BLaER1 treated with 17β-estradiol and CSF1 and Interleukin-3, amounts not matched to agents 10 nM and 100 nM (cell line): ENCODE measurements around the gene BAIAP3.

Experiments
- H3K27ac ChIP-seq, 11 experiments: shearing (Covaris generic); formaldehyde crosslinking; 2 replicates each; pipeline ENCODE4 v1.8.1; 2022
- H3K27me3 ChIP-seq, 11 experiments: shearing (Covaris generic); formaldehyde crosslinking; 2 replicates each; pipeline ENCODE4 v1.8.1; 2022
- H3K36me3 ChIP-seq, 11 experiments: shearing (Covaris generic); formaldehyde crosslinking; 2 replicates each; pipeline ENCODE4 v1.8.1; 2022
- H3K4me1 ChIP-seq, 10 experiments: shearing (Covaris generic); formaldehyde crosslinking; 2 replicates each; pipeline ENCODE4 v1.8.1; 2022
- H3K4me2 ChIP-seq, 11 experiments: shearing (Covaris generic); formaldehyde crosslinking; 2 replicates each; pipeline ENCODE4 v1.8.1; 2022
- H3K4me3 ChIP-seq, 10 experiments: shearing (Covaris generic); formaldehyde crosslinking; 2 replicates each; pipeline ENCODE4 v1.8.1; 2022
- H3K9ac ChIP-seq, 11 experiments: shearing (Covaris generic); formaldehyde crosslinking; 2 replicates each; pipeline ENCODE4 v1.8.1; 2022
- H3K9me3 ChIP-seq, 11 experiments: shearing (Covaris generic); formaldehyde crosslinking; replicated peaks in 1 of 11; 2 replicates each; pipeline ENCODE4 v1.8.1; 2022
- H4K20me1 ChIP-seq, 11 experiments: shearing (Covaris generic); formaldehyde crosslinking; 2 replicates each; pipeline ENCODE4 v1.8.1; 2022
- Cebpa-rat ChIP-seq, 11 experiments: shearing (Covaris generic); IDR thresholded peaks; 2 replicates each; pipeline ENCODE4 v1.8.1; 2022

The BAIAP3 gene

GRCh38 chr16:1297018-1297696 is 36.3 kb upstream of the BAIAP3 start:
- TF ChIP-seq Cebpa-rat (IDR thresholded peaks at IDR 0.05) = no peak
- H3K36me3 ChIP-seq = no peaks in the 10 kb centered on the region
- H3K4me3 ChIP-seq = no peak overlapping the region
- no peak overlapping the region for H3K9ac ChIP-seq
- H3K27me3 ChIP-seq = no peaks in the 10 kb centered on the region
- H3K9me3 ChIP-seq = no peaks in the 10 kb centered on the region
- H3K27ac ChIP-seq = peak overlapping the region in 8 of 11 experiments; percentile 17 to 59 (median 28); a peak in 10 of 22 replicates
- no peaks in the 10 kb centered on the region for H4K20me1 ChIP-seq
- peak overlapping the region; percentile 6 to 82 (median 45); a peak in 21 of 22 replicates for H3K4me2 ChIP-seq
- H3K4me1 ChIP-seq = peaks cover 32 to 76% (median 66%) of the 10 kb centered on the region in 10 experiments

GRCh38 chr16:1298406-1298805 is 35.0 kb upstream of the BAIAP3 start:
- Histone ChIP-seq H3K27ac (no peak overlapping the region), H3K36me3 (no peaks in the 10 kb centered on the region), H3K4me1 (peaks cover 27 to 80% (median 69%) of the 10 kb centered on the region in 10 experiments), H3K4me3 (no peak overlapping the region), H4K20me1 (no peaks in the 10 kb centered on the region), H3K9ac (no peak overlapping the region), H3K27me3 (no peaks in the 10 kb centered on the region), H3K4me2 (0 out of 22 replicates have a peak overlapping the region, but pooled peaks of 1 of the 11 experiments have one; percentile 59), H3K9me3 (no peaks in the 10 kb centered on the region)
- TF ChIP-seq Cebpa-rat (IDR thresholded peaks at IDR 0.05) = no peak

- H3K36me3 ChIP-seq = no peaks in the 10 kb centered on the region
- peaks cover 28 to 80% (median 69%) of the 10 kb centered on the region in 10 experiments for H3K4me1 ChIP-seq
- no peak overlapping the region for H3K27ac ChIP-seq
- no peaks in the 10 kb centered on the region for H3K27me3 ChIP-seq
- TF ChIP-seq Cebpa-rat (IDR thresholded peaks at IDR 0.05) = no peak
- no peaks in the 10 kb centered on the region for H4K20me1 ChIP-seq
- H3K4me3 ChIP-seq = no peak overlapping the region
- H3K9ac ChIP-seq = no peak overlapping the region
- H3K4me2 ChIP-seq = no peak overlapping the region
- no peaks in the 10 kb centered on the region for H3K9me3 ChIP-seq
Measured at GRCh38 chr16:1299012-1299867, 34.2 kb upstream of the BAIAP3 start.

- Histone ChIP-seq H3K36me3 (no peaks in the 10 kb centered on the region), H4K20me1 (no peaks in the 10 kb centered on the region), H3K4me1 (peaks cover 34 to 79% (median 69%) of the 10 kb centered on the region in 10 experiments), H3K9ac (no peak overlapping the region), H3K4me2 (0 out of 22 replicates have a peak overlapping the region, but pooled peaks of 1 of the 11 experiments have one; percentile 96), H3K27me3 (no peaks in the 10 kb centered on the region), H3K9me3 (no peaks in the 10 kb centered on the region), H3K27ac (no peak overlapping the region), H3K4me3 (no peak overlapping the region)
- no peak for TF ChIP-seq Cebpa-rat (IDR thresholded peaks at IDR 0.05)
Measured at GRCh38 chr16:1299868-1300203, 33.6 kb upstream of the BAIAP3 start.

GRCh38 chr16:1300664-1301476 is 32.6 kb upstream of the BAIAP3 start:
- Histone ChIP-seq H3K27me3 (no peaks in the 10 kb centered on the region), H3K9me3 (no peaks in the 10 kb centered on the region), H3K4me2 (peak overlapping the region; percentile 27 to 96 (median 66)), H4K20me1 (no peaks in the 10 kb centered on the region), H3K27ac (peak overlapping the region in 6 of 11 experiments; percentile 19 to 43 (median 32); a peak in 5 of 22 replicates), H3K4me3 (no peak overlapping the region), H3K36me3 (no peaks in the 10 kb centered on the region), H3K9ac (peak overlapping the region in 7 of 11 experiments; percentile 7 to 33 (median 19); a peak in 7 of 22 replicates), H3K4me1 (peaks cover 43 to 79% (median 75%) of the 10 kb centered on the region in 10 experiments)
- no peak for TF ChIP-seq Cebpa-rat (IDR thresholded peaks at IDR 0.05)

- H3K9ac ChIP-seq = peak overlapping the region in 2 of 11 experiments; percentile 5 to 9; a peak in 2 of 22 replicates
Measured at GRCh38 chr16:1301562-1301961, 31.9 kb upstream of the BAIAP3 start.

GRCh38 chr16:1305823-1306222 is 27.6 kb upstream of the BAIAP3 start:
- peak overlapping the region; percentile 66 to 96 (median 85) for H3K4me2 ChIP-seq
- no peaks in the 10 kb centered on the region for H3K9me3 ChIP-seq
- no peak for TF ChIP-seq Cebpa-rat (IDR thresholded peaks at IDR 0.05)
- H3K4me3 ChIP-seq = peak overlapping the region in 4 of 10 experiments; percentile 9 to 32 (median 19); a peak in 3 of 20 replicates
- peaks cover 31 to 65% (median 63%) of the 10 kb centered on the region in 10 experiments for H3K4me1 ChIP-seq
- peaks cover 10 to 13% (median 11%) of the 10 kb centered on the region in 11 experiments for H4K20me1 ChIP-seq
- H3K27me3 ChIP-seq = no peaks in the 10 kb centered on the region
- peak overlapping the region; percentile 17 to 77 (median 70); a peak in 20 of 22 replicates for H3K9ac ChIP-seq
- H3K36me3 ChIP-seq = peaks cover 0 to 6% (median 3%) of the 10 kb centered on the region in 11 experiments; a peak in 8 of 22 replicates
- peak overlapping the region in 10 of 11 experiments; percentile 79 to 89 (median 84); a peak in 19 of 22 replicates for H3K27ac ChIP-seq

More at GRCh38 chr16:1301562-1301961, 31.9 kb upstream of the BAIAP3 start:
- Histone ChIP-seq H3K4me3 (no peak overlapping the region), H3K9me3 (no peaks in the 10 kb centered on the region), H3K27ac (peak overlapping the region in 4 of 11 experiments; percentile 19 to 43 (median 34); a peak in 3 of 22 replicates), H3K27me3 (no peaks in the 10 kb centered on the region), H3K4me2 (peak overlapping the region in 10 of 11 experiments; percentile 27 to 96 (median 70); a peak in 20 of 22 replicates), H3K4me1 (peaks cover 42 to 83% (median 76%) of the 10 kb centered on the region in 10 experiments), H4K20me1 (no peaks in the 10 kb centered on the region), H3K36me3 (no peaks in the 10 kb centered on the region)
- TF ChIP-seq Cebpa-rat (IDR thresholded peaks at IDR 0.05) = no peak

GRCh38 chr16:1306334-1306733 is 27.1 kb upstream of the BAIAP3 start:
- Histone ChIP-seq H3K27ac (peak overlapping the region in 9 of 11 experiments; percentile 79 to 89 (median 84); a peak in 18 of 22 replicates), H3K4me3 (no peak overlapping the region), H3K36me3 (peaks cover 0 to 10% (median 6%) of the 10 kb centered on the region in 11 experiments; a peak in 15 of 22 replicates), H3K4me2 (peak overlapping the region in 10 of 11 experiments; percentile 70 to 96 (median 85); a peak in 21 of 22 replicates), H3K4me1 (peaks cover 35 to 64% (median 62%) of the 10 kb centered on the region in 10 experiments), H4K20me1 (peaks cover 15 to 18% (median 16%) of the 10 kb centered on the region in 11 experiments), H3K9me3 (no peaks in the 10 kb centered on the region), H3K9ac (peak overlapping the region in 10 of 11 experiments; percentile 48 to 77 (median 71); a peak in 14 of 22 replicates), H3K27me3 (no peaks in the 10 kb centered on the region)
- no peak for TF ChIP-seq Cebpa-rat (IDR thresholded peaks at IDR 0.05)
